Mucosa of descending colon (tissue), 3 donors: Measurements from ENCODE around the gene MEG3. TPM values are rescaled to one million over a fixed set of nuclear protein-coding genes. Genes with fewer than 3 reads are reported as not detected.
A peak's percentile ranks its signal among the peaks of the same experiment; 100 is the strongest.

Source experiments
- ATAC-seq: fragments of 200-7000 bp; cut with Tn5 transposase; one replicate; pipeline ENCODE4 v1.9.1; 2020; ENCODE audit warnings: mild to moderate bottlenecking, moderate library complexity
- DNase-seq, 3 donors: peaks; one replicate each; pipeline ENCODE4 v3.0.0-alpha.2; 2020
- H3K36me3 ChIP-seq: fragments of 200-600 bp; one replicate; pipeline ENCODE4 v1.8.0; 2021; ENCODE audit warnings: low read depth, mild to moderate bottlenecking
- H3K4me1 ChIP-seq: fragments of 200-600 bp; one replicate; pipeline ENCODE4 v1.8.0; 2021; ENCODE audit warnings: low read depth, mild to moderate bottlenecking
- H3K4me3 ChIP-seq: fragments of 200-600 bp; one replicate; pipeline ENCODE4 v1.8.0; 2021; ENCODE audit warnings: mild to moderate bottlenecking
- H3K9me3 ChIP-seq: fragments of 200-600 bp; one replicate; pipeline ENCODE4 v1.8.0; 2021; ENCODE audit warnings: mild to moderate bottlenecking
- CTCF ChIP-seq: fragments of 200-600 bp; IDR thresholded peaks from one replicate; pipeline ENCODE4 v1.8.0; 2022; ENCODE audit warnings: antibody characterized with exemption, mild to moderate bottlenecking
- intact Hi-C, 2 donors: fragments of 100-400 bp; cut with DNase I in 1 of 2; cut with micrococcal nuclease in 1 of 2; formaldehyde crosslinking; loops; one replicate each; pipeline versions ENCODE4 v1.11.0 to v1.11.1; 2022; cut with DNase I, micrococcal nuclease
- total RNA-seq, 3 donors: library from RNA; stranded (reverse); fragmentation: NEBNext Ultra II Directional in 2 of 3; extraction: Animal tissue kit (Norgen Biotek cat#: 25700) in 2 of 3; gene quantifications; one replicate each; pipeline versions ENCODE4 v1.2.1 to v1.2.4, GENCODE V29; 2021 to 2023
- donor health status: DM: no; HTN: no; CAD: no; lungs with moderate emphysema.
- donor health status: DM: no; HTN: no; CAD: no.
- donor health status: DM: no; HTN: yes; CAD: no.

MEG3 gene
- total RNA-seq, 3 donors from 2014 or later, result 13.8 to 32.2 (median 16.4) TPM

GRCh38 chr14:100839681-100840111, 13.8 kb downstream of the MEG3 start:
- DNase-seq (peak in 1 of 3 donors; percentile 25), ATAC-seq (no peak)
- no peak for TF ChIP-seq CTCF
- intact Hi-C loops, result no loop called here
- no peaks in the 10 kb centered on the region for H3K4me1 ChIP-seq
- H3K4me3 ChIP-seq, result no peak overlapping the region
- H3K9me3 ChIP-seq, result no peaks in the 10 kb centered on the region
- H3K36me3 ChIP-seq, result no peaks in the 10 kb centered on the region

GRCh38 chr14:100840286-100841065, 14.6 kb downstream of the MEG3 start:
- no peaks in the 10 kb centered on the region for H3K9me3 ChIP-seq
- H3K4me1 ChIP-seq, result no peaks in the 10 kb centered on the region
- ATAC-seq (no peak), DNase-seq (no peak)
- no peak overlapping the region for H3K4me3 ChIP-seq
- H3K36me3 ChIP-seq, result no peaks in the 10 kb centered on the region
- intact Hi-C loops, result no loop called here
- TF ChIP-seq CTCF, result no peak

- Histone ChIP-seq H3K9me3 (no peaks in the 10 kb centered on the region), H3K4me3 (no peak overlapping the region), H3K36me3 (no peaks in the 10 kb centered on the region), H3K4me1 (no peaks in the 10 kb centered on the region)
- no peak for ATAC-seq
- intact Hi-C loops, result no loop called here
- no peak for TF ChIP-seq CTCF
- DNase-seq, result peak in 1 of 3 donors; percentile 34
Observed at GRCh38 chr14:100841066-100841760, 15.3 kb downstream of the MEG3 start.

- intact Hi-C loops, result no loop called here
- Histone ChIP-seq H3K4me1 (no peaks in the 10 kb centered on the region), H3K4me3 (no peak overlapping the region), H3K9me3 (no peaks in the 10 kb centered on the region), H3K36me3 (no peaks in the 10 kb centered on the region)
- DNase-seq, result no peak
- ATAC-seq, result no peak
- no peak for TF ChIP-seq CTCF
Observed at GRCh38 chr14:100841761-100842403, 16.0 kb downstream of the MEG3 start.

GRCh38 chr14:100842799-100843198, 16.9 kb downstream of the MEG3 start:
- intact Hi-C loops, result no loop called here
- H3K9me3 ChIP-seq, result no peaks in the 10 kb centered on the region
- peak; percentile 41 for ATAC-seq
- no peak for TF ChIP-seq CTCF
- no peak overlapping the region for H3K4me3 ChIP-seq
- no peaks in the 10 kb centered on the region for H3K36me3 ChIP-seq
- DNase-seq, result peak in 1 of 3 donors; percentile 15
- H3K4me1 ChIP-seq, result no peaks in the 10 kb centered on the region
